Adrenal gland (tissue), 12 donors: ENCODE data around the gene L2HGDH. TPM values are rescaled to one million over a fixed set of nuclear protein-coding genes. Genes with fewer than 3 reads are reported as not detected.

Experiments
- DNase-seq, 7 donors: peaks; one replicate each; pipeline ENCODE4 v3.0.0-alpha.2; 2019 to 2020
- H3K27ac ChIP-seq, 5 donors: fragments of 200-600 bp; sonication (generic) in 4 of 5; 1 replicate in 3 of 5; 2 replicates in 2 of 5; pipeline versions ENCODE4 v1.5.1 to v1.8.0; 2016 to 2020; ENCODE audit warnings: mild to moderate bottlenecking in 1 of 5
- H3K27me3 ChIP-seq: fragments of 200-600 bp; 2 replicates; pipeline ENCODE4 v1.8.0; 2021
- H3K36me3 ChIP-seq, 2 donors: fragments of 200-600 bp; replicated peaks in 1 of 2; 1 replicate in 1 of 2; 2 replicates in 1 of 2; pipeline versions ENCODE4 v1.5.1 to v1.8.0; 2018 to 2022
- H3K4me1 ChIP-seq, 2 donors: fragments of 200-600 bp; replicated peaks in 1 of 2; 1 replicate in 1 of 2; 2 replicates in 1 of 2; pipeline versions ENCODE4 v1.5.1 to v1.8.0; 2018 to 2021
- H3K4me3 ChIP-seq, 4 donors: fragments of 200-600 bp; sonication (generic) in 3 of 4; one replicate each; pipeline ENCODE4 v1.5.1; 2016 to 2018
- H3K9me3 ChIP-seq, 3 donors: fragments of 200-600 bp; sonication (generic) in 1 of 3; replicated peaks in 1 of 3; 1 replicate in 2 of 3; 2 replicates in 1 of 3; pipeline versions ENCODE4 v1.5.1 to v1.8.0; 2016 to 2021
- POLR2A ChIP-seq, 2 donors: fragments of 450-650 bp; IDR thresholded peaks; one replicate each; pipeline ENCODE4 v1.6.1; 2017; ENCODE audit warnings: antibody characterized with exemption in 2 of 2, mild to moderate bottlenecking in 2 of 2, moderate library complexity in 1 of 2
- WGBS, 4 donors: extraction: QIAGEN DNeasy Blood & Tissue Kit in 2 of 4; methylation state at CpG; one replicate each; pipeline versions ENCODE4 v1.1.5 to v1.1.7; 2013 to 2017; 5-methylcytosine and 5-hydroxymethylcytosine counted together
- intact Hi-C, 2 donors: fragments of 100-400 bp; cut with DNase I; formaldehyde crosslinking; loops; one replicate each; pipeline versions ENCODE4 v1.14.1 to v1.15.0; 2022 to 2023
- polyA plus RNA-seq, 3 donors: library from polyadenylated mRNA; stranded (reverse); fragments of 200-250 nt in 2 of 3; fragments of 350-450 nt in 1 of 3; fragmentation: Illumina TruSeq in 1 of 3; extraction: RNeasy Lipid Tissue Mini Kit (QIAGEN cat#74804) in 1 of 3; gene quantifications; one replicate each; pipeline ENCODE4 v1.2.3, GENCODE V29; 2013 to 2014
- total RNA-seq, 9 donors: library from RNA; depleted of rRNA in 4 of 9; stranded (reverse); fragments of >200 nt in 4 of 9; fragments of 120-200 nt in 1 of 9; fragmentation: NEBNext Ultra II Directional in 1 of 9; extraction: Animal tissue kit (Norgen Biotek cat#: 25700) in 1 of 9; gene quantifications; one replicate each; pipeline versions ENCODE4 v1.1.0 to v1.2.4, GENCODE V29; 2013 to 2023
- TF ChIP-seq, protein P1 (sequence below), 6 experiments: fragments of 450-650 bp in 4 of 6; fragments of 200-600 bp in 2 of 6; sonication (generic) in 1 of 6; IDR thresholded peaks; 1 replicate in 5 of 6; 2 replicates in 1 of 6; pipeline versions ENCODE4 v1.5.1 to v1.8.0; 2016 to 2021; ENCODE audit warnings: antibody characterized with exemption in 6 of 6, mild to moderate bottlenecking in 2 of 6, moderate library complexity in 1 of 6
- donor health status: healthy with polysubstance abuse.
- donor health status: Bipolar disorder and iron deficiency.
- donor health status: DM: yes; HTN: yes; CAD: no.
- donor health status: DM: no; HTN: no; CAD: no.
- donor health status: DM: no; HTN: no; CAD: no.
- donor health status: DM: yes; HTN: yes; CAD: no.

Gene L2HGDH
- total and polyA plus RNA-seq, 12 donors, result 1.2 to 8.9 (median 4.8) TPM

DNA sequence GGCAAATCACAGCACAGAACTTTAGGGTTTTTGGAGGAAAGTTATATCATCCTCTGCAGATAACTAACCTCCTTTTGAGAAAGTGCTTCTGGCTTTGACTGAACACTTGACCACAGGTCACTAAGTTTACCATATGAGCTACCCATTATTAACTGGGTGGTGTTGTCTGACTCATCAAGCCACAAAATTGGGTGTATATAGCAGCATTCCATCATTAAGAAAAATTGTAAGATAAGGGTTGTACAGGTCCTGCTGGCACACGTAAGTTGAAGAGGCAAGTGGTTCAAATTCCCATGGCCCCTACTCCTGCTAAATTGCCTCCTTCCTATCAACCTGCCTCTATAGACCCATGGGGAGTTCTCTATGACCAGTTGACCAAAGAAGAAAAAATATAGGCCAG is 39.5 kb downstream of the L2HGDH start:
- intact Hi-C loops, result no loop called here
- 87 to 100% (median 91%) methylated on average over 1 of the region's 1 CpG for WGBS, 4 donors
- Histone ChIP-seq H3K4me1 (no peaks in the 10 kb centered on the region), H3K27me3 (no peaks in the 10 kb centered on the region), H3K36me3 (no peaks in the 10 kb centered on the region), H3K4me3 (no peak overlapping the region), H3K27ac (no peak overlapping the region), H3K9me3 (no peaks in the 10 kb centered on the region)
- no peak for TF ChIP-seq POLR2A (IDR thresholded peaks at IDR 0.05)
- TF ChIP-seq, protein P1, sequence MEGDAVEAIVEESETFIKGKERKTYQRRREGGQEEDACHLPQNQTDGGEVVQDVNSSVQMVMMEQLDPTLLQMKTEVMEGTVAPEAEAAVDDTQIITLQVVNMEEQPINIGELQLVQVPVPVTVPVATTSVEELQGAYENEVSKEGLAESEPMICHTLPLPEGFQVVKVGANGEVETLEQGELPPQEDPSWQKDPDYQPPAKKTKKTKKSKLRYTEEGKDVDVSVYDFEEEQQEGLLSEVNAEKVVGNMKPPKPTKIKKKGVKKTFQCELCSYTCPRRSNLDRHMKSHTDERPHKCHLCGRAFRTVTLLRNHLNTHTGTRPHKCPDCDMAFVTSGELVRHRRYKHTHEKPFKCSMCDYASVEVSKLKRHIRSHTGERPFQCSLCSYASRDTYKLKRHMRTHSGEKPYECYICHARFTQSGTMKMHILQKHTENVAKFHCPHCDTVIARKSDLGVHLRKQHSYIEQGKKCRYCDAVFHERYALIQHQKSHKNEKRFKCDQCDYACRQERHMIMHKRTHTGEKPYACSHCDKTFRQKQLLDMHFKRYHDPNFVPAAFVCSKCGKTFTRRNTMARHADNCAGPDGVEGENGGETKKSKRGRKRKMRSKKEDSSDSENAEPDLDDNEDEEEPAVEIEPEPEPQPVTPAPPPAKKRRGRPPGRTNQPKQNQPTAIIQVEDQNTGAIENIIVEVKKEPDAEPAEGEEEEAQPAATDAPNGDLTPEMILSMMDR (IDR thresholded peaks at IDR 0.05), result no peak
- DNase-seq, result no peak

DNA sequence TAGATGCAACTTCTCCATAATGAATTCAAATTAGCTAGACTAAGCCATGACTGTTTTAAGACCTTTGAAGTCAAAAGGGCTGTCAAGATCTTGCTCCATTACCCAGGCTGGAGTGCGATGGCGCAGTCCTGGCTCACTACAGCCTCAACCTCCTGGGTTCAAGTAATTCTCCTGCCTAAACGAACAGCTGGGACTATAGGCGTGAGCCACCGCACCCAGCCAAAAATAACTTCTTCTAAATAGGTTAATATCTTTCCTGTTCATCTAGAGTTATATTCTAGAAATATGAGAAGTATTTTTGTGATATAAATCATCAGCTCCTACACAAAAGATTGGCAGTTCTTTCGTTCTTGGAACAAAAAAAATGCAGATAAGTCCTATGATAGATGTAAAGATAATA is 41.1 kb downstream of the L2HGDH start:
- no peaks in the 10 kb centered on the region for H3K9me3 ChIP-seq
- no peak for TF ChIP-seq POLR2A (IDR thresholded peaks at IDR 0.05)
- TF ChIP-seq, protein P1 (IDR thresholded peaks at IDR 0.05), result no peak
- H3K4me1 ChIP-seq, result no peaks in the 10 kb centered on the region
- DNase-seq, result no peak
- no peaks in the 10 kb centered on the region for H3K36me3 ChIP-seq
- H3K27me3 ChIP-seq, result no peaks in the 10 kb centered on the region
- H3K27ac ChIP-seq, result no peak overlapping the region
- WGBS, 4 donors, result 84 to 91% (median 89%) methylated on average over 6 of the region's 6 CpGs
- intact Hi-C loops, result no loop called here
- H3K4me3 ChIP-seq, result no peak overlapping the region

DNA sequence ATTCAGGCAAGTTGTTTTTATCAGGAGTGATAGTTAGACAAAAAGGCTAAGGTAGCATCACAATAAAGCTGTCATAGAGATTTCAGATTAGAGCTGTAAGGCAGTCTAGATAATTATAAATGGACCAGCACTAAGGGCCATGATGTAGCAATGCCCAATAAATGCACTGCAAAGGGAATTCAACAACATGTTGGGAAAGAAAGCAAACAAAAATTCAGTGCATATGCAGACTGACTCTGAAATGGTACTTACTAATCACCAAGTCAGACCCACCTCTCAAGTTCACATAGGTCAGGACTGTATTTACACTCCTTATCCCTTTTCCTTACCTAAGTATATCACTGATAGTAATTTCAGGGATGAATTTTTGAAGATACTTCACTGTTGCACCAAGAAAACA is 47.0 kb downstream of the L2HGDH start:
- Histone ChIP-seq H3K27ac (no peak overlapping the region), H3K27me3 (no peaks in the 10 kb centered on the region), H3K36me3 (no peaks in the 10 kb centered on the region), H3K4me1 (no peaks in the 10 kb centered on the region), H3K4me3 (no peak overlapping the region), H3K9me3 (no peaks in the 10 kb centered on the region)
- TF ChIP-seq, protein P1 (IDR thresholded peaks at IDR 0.05), result no peak
- no peak for TF ChIP-seq POLR2A (IDR thresholded peaks at IDR 0.05)
- intact Hi-C loops, result no loop called here
- no peak for DNase-seq

DNA sequence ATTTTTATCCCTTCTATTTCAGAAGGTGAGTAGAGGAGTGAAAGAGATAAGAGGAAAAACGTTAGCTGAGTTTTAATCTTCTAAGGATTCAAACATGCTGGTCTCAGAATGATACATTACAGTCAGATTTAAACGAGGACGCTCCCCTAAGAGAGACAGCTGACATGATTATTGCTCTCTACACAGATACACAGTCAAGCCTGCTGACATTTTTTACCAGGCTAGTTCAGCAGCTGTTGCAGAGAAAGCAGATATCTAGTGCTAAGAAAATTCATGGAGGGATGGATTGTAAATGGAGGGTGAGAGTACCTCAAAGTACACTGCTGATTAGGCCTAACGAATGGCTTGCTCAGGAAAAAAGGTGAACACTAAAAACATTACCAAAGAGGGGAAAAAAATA is 48.7 kb downstream of the L2HGDH start:
- 70 to 72% (median 70%) methylated on average over 4 of the region's 4 CpGs for WGBS, 4 donors
- no peak for DNase-seq
- Histone ChIP-seq H3K4me3 (no peak overlapping the region), H3K27ac (no peak overlapping the region), H3K4me1 (no peaks in the 10 kb centered on the region), H3K27me3 (no peaks in the 10 kb centered on the region), H3K9me3 (no peaks in the 10 kb centered on the region), H3K36me3 (no peaks in the 10 kb centered on the region)
- intact Hi-C loops, result no loop called here
- TF ChIP-seq, protein P1 (IDR thresholded peaks at IDR 0.05), result no peak
- TF ChIP-seq POLR2A (IDR thresholded peaks at IDR 0.05), result no peak
